Measurements from ENCODE around the gene ZNF14.

- TF ChIP-seq, protein P1, sequence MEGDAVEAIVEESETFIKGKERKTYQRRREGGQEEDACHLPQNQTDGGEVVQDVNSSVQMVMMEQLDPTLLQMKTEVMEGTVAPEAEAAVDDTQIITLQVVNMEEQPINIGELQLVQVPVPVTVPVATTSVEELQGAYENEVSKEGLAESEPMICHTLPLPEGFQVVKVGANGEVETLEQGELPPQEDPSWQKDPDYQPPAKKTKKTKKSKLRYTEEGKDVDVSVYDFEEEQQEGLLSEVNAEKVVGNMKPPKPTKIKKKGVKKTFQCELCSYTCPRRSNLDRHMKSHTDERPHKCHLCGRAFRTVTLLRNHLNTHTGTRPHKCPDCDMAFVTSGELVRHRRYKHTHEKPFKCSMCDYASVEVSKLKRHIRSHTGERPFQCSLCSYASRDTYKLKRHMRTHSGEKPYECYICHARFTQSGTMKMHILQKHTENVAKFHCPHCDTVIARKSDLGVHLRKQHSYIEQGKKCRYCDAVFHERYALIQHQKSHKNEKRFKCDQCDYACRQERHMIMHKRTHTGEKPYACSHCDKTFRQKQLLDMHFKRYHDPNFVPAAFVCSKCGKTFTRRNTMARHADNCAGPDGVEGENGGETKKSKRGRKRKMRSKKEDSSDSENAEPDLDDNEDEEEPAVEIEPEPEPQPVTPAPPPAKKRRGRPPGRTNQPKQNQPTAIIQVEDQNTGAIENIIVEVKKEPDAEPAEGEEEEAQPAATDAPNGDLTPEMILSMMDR (IDR thresholded peaks at IDR 0.05) = no peak
- TF ChIP-seq POLR2AphosphoS5 (IDR thresholded peaks at IDR 0.05) (no peak), POLR2A (IDR thresholded peaks at IDR 0.05) (no peak)
Observed at GRCh38 chr19:19737559-19738332, 4.8 kb upstream of the ZNF14 start.

All from sigmoid colon (tissue), 4 donors.